HG03354 (cell line): ENCODE data around the gene CASZ1.

ENCODE experiments used
- ATAC-seq: cut with Tn5 transposase; IDR thresholded peaks from one replicate; pipeline ENCODE4 v1.9.1; 2021; ENCODE audit warnings: mild to moderate bottlenecking; ENCODE audit not compliant: unreplicated experiment, poor library complexity, severe bottlenecking

Gene CASZ1, protein sequence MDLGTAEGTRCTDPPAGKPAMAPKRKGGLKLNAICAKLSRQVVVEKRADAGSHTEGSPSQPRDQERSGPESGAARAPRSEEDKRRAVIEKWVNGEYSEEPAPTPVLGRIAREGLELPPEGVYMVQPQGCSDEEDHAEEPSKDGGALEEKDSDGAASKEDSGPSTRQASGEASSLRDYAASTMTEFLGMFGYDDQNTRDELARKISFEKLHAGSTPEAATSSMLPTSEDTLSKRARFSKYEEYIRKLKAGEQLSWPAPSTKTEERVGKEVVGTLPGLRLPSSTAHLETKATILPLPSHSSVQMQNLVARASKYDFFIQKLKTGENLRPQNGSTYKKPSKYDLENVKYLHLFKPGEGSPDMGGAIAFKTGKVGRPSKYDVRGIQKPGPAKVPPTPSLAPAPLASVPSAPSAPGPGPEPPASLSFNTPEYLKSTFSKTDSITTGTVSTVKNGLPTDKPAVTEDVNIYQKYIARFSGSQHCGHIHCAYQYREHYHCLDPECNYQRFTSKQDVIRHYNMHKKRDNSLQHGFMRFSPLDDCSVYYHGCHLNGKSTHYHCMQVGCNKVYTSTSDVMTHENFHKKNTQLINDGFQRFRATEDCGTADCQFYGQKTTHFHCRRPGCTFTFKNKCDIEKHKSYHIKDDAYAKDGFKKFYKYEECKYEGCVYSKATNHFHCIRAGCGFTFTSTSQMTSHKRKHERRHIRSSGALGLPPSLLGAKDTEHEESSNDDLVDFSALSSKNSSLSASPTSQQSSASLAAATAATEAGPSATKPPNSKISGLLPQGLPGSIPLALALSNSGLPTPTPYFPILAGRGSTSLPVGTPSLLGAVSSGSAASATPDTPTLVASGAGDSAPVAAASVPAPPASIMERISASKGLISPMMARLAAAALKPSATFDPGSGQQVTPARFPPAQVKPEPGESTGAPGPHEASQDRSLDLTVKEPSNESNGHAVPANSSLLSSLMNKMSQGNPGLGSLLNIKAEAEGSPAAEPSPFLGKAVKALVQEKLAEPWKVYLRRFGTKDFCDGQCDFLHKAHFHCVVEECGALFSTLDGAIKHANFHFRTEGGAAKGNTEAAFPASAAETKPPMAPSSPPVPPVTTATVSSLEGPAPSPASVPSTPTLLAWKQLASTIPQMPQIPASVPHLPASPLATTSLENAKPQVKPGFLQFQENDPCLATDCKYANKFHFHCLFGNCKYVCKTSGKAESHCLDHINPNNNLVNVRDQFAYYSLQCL (N-terminal part only)

DNA sequence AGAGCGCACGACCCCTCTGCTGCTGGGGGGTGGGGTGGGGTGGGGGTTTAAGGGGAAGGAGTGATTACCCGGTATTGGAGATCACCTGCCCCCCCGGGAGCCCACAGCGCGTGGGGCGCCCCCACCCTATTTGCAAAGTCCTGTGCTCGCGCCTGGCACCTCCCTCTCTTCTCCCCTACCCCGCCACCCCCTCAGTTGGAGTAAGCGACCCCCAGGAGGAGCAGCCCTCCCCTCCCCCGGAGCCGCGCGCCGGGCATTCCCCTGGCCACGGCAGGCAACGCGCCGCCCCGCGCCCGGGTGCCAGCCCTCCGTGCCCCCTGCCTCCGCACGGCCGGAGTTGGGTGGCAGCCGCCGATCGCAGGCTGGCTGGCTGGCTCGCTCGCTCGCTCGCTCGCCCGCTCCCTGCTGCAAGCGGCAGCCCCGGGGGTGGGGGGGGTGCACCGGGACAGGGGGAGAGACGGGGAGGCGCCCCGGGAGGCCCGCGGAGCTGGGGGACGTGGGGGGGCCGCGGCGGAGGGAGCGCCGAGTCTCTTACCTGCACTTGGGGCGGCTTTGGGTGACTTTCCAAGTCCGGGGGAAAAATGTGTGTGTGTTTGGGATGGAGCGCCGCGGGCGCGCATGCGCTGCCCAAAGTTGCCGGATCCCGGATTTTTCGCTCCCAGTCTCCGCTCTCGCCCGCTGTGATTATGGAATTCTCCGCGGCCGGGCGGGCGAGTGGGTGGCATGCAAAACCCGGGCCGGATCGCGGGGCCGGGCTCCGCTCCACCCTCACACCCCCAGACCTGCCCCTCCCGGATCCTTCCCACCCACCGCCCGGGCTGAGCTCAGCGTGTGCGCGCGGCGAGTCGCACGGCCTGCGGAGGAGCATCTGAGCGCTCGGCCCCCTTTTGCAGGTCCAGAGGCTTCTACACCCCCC, at the start of gene CASZ1:
TSS of gene CASZ1 (minus strand) at position 618 of the 916 bp plus-strand sequence. CDS start 102,757 bp downstream, outside the sequence.
- no peak for ATAC-seq

DNA sequence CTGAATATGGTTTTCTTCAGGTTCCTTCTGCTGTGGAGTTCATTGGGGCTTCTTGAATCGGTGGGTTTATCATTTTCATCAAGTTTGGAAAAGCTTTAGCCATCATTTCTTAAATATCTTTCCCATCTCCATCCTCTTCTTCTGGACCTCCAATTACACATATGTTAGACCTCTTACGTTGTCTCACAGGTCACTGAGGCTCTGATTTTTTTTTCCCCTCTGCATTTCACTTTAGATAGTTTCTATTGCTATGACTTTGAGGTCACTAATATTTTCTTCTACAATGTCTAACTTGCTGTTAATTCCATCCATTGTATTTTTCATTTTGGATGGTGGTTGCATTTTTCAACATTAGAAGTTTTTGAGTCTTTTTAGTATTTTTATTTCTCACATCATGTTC, 47.3 kb upstream of the CASZ1 start:
- no peak for ATAC-seq

DNA sequence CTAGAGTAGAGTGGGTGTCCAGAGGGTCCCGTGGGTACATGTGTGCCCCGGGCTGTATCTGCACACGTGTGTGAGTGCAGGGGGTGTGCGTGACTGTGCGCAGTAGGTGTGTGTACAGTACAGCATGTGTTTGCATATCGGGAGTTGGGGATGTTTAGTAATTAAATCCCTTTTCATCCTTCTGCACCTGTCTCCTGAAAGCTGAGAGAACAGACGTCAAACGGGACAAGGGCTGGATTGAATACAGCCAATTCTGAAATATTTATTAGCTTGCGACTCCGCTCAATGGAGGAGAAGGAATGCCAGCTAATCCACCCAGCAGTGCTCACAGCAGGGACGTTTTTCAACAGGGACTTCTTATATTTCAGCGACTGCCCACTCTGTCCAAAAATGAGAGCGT, 44.7 kb upstream of the CASZ1 start:
- ATAC-seq = no peak

DNA sequence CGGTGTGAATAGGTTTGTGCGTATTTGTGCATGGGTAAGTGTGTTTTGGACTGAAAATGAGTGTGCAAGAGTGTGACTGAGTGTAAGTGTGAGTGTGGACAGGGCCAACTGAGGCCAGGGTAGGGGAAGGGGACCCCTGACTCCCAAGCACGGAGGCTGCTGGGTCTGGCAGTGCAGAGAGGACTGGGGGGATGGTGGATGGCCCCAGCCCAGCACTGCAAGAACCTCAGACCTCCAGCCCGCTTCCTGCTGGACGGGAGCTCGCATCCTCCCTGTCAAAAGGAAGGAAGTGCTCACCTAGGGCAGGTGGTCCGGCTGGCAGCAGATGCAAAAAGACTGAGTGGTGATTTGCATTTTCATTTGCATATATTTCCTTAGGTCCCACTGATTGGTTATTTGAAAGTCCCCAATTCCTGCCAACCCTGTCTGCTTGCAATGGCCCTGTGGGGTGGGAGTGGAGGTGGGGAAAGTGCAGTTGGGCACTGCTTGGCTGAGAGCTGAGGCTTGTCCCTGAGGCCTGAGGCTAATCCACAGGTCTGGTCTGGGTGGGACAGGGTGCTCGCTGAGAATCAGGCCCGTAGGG, 42.8 kb upstream of the CASZ1 start:
- ATAC-seq = no peak

DNA sequence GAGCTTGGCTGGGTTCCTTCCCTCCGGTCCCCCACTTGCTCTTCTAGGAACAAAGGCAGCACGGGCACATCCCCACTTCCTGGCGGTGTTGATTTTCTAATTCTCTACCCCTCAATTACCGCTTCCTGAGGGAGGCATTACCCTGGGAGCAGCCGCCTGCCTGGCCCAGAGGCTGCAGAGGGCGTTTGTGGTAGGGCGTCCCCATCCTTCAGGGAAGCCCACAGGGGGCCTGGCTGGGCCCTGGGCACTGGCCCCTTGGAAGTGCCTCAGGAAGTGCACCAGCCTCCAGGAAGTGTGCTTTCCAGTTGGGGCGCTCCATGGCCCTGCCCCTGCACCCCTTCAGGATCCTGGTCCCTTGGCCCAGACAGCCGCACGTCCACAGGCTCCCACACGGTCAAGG, 42.1 kb upstream of the CASZ1 start:
- no peak for ATAC-seq

DNA sequence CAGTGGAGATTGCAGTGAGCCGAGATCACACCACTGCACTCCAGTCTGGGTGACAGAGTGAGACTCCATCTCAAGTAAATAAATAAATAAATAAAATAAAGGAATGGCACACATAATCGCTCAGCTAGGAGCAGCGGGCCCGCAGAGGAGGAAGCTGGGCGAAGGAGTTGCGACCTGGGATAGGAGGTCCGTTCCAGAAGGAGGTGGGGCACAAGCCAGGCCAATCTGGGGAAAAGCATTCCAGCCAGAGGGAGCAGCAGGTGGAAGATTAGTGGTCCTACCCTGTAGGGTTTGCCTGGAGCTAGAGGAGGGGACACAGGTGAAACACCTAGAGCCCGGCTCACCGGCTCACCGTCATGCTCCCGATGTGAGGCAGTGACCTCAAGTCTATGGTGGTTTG, 40.3 kb upstream of the CASZ1 start:
- ATAC-seq = no peak

DNA sequence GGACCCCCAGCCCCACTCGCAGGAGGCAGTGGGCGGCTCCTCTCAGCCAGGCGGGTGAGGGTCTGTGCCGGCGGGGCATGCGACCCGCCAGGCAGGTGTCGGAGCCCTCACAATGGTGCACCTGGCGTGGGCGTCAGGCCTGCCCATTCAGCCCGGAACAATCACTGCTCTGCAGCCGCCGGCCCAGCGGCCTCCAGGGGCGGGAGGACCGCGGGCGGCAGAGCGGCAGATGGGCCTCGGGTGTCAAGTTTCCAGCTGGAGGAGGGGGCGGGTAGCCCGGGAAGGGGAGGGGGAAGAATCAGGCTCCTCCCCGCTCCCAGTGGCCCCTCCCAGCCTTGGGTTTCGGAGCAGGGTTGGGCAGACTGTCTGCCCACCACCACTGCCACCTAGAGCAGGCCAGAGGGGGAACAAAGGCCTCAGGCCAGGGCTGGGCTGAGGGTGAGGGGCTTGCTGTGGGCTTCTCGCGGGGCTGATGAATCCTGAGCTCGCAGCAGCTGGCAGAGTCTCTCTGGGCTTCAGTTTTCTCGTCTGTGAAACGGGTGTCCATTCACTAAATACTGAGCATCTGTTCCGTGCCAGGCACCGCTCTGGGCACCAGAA, 39.5 kb upstream of the CASZ1 start:
- ATAC-seq = no peak

DNA sequence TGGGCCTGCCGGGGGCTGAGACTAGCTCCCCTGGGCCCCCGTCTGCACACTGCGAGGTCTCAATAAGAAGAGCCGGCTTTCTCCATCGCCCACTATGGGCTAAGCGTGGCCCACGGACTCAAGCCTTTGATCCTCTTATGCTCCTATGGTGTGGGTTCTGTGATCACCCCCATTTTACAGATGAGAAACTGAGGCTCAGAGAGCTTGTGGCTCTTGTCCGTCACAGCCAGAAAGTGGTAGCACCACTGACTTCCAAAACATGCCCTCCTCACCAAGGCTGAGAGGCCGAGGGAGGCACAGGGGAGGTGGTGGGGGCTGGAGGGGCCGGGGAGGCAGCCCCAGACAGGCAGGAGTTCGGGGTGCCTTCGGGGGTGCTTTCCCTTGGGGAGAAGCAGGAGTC, 39.0 kb upstream of the CASZ1 start:
- ATAC-seq = no peak

DNA sequence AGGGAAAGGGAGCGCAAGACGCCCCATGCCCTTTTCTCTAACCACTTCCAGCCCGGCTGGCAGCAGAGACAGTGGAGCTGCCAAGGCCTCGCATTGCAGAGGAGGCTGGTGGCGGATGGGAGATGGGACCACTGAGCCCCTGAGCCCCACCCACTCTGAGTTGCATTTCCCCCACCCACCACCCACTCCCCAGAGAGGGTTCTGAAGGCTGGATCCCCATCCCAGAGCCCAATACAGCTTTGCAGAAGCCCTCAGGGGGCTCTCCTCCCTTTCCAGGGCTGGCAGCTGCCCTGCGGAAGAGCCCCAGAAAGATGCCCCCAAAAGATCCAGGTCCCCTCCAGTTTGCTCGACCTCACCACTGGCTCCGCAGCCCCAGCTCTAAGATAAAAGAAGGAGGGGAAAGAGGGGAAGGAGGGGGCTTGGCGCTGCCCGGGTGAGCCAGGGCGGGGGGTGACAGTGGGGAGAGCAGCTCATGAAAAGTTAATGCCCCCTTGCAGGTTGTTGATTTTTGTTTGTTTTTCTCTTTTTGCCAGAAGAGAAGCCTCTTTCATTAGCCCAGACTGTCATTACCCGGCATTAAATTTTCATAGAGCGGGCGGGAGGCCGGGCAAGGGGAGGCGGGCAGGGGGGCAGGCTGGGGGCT, 38.4 kb upstream of the CASZ1 start:
- no peak for ATAC-seq

DNA sequence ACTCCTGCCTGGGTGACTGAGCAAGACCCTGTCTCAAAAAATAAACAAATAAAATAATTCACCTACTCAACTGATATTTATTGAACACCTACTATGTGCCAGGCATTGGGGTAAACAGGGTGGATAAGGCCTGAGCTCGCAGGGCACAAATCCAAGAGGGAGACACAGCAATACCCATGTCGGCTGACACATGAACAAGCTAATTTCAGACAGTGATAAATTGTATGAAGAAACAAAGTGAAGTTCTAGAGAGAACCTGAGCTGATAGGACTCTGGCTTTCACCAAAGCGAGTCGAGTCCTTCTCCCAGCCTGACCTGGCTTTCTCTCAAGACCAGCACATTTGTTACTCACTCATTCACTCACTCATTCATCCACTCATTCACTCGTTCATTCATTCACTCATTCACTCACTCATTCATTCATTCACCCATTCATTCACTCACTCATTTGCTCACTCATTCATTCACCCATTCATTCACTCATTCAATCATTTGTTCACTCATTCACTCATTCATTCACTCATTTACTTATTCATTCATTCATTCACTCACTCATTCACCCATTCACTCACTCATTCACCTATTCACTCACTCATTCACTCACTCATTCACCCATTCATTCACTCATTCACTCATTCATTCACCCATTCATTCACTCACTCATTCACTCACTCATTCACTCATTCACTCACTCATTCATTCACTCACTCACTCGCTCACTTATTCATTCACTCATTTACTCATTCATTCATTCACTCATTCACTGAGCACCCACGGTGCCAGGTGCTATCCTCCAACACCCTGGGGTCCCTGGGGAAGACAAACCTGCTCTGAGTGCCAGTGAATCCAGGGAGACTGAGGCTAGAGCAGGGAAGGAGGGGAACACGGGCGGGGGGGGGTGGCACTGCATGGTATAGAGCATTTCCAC, 37.4 kb upstream of the CASZ1 start:
- ATAC-seq = no peak

DNA sequence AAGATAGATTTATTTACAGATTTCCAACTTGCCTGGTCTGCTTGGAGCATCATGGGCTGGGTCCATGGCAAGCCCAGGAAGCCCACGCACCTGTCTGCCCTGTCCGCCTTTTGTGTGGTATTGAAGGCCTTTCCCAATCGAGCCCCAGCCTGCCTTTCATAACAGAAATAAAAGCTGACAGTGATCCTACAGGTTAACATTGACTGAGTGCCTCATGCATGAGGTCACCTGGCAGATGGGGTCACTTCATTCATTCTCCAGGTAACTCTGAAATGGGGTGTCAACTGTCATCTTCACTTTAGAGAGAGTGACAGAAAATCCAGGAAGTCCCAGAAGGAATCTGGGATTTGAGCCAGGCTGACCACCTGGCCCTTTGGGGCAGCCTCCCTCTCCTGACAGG, 36.3 kb upstream of the CASZ1 start:
- no peak for ATAC-seq

DNA sequence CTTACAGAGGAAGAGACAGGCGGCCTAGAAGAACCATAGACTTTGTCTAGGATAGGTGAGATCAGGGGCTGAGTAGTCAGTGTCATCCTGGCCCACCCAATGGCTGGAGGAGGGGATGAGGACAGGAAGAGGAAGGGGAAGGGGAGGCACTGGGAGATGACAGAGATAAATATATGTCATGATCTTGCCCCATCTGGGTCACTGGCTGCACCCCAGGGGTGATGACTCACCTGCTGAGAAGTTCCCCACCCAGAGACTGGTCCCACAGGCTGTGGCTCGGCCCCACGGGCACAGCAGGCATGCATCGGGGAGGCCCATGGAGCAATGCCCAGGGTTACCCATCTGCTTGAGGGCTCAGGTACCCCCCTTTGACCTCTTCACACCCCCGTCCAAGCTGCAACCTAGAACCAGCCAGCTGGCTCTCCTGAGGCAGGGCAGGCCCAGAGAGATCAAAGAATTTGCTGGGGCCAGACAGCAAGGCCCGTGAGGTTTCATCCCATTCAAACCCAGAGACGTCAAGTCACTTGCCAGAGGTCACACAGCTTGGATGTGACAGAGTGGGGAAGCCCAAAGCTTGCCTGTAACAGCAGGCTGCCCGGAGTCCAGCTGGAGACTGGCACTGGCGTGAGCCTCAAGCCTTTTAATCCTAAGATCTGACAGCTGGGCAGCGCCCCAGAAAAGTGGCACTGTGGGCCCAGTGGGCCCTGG, 34.7 kb upstream of the CASZ1 start:
- ATAC-seq = no peak

DNA sequence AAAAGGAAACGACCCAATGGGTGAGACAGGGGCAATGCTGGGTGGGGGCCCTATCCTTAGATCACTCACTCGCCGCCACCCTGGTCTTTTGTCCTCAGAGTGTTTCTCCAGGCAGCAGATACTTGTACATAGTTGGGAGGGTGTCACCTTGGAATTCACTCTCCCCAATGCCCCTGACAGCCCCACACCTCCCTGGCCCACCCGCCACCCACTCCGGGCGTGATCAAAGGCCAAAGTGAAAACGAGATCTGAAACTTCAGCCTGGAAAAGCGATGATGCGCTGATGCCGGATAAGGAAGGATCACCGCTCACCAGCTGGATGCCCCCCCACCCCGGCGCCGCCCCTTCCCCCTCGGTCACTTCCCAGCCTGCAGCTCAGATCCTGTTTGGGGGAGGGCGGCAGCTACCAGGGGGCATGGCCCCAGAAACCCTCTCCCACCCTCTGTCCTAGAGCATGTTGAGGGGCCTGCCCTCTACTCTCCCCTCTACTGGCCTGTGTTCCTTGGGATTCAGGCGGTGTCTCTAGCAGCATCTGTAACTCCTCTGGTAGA, 33.6 kb upstream of the CASZ1 start:
- no peak for ATAC-seq

DNA sequence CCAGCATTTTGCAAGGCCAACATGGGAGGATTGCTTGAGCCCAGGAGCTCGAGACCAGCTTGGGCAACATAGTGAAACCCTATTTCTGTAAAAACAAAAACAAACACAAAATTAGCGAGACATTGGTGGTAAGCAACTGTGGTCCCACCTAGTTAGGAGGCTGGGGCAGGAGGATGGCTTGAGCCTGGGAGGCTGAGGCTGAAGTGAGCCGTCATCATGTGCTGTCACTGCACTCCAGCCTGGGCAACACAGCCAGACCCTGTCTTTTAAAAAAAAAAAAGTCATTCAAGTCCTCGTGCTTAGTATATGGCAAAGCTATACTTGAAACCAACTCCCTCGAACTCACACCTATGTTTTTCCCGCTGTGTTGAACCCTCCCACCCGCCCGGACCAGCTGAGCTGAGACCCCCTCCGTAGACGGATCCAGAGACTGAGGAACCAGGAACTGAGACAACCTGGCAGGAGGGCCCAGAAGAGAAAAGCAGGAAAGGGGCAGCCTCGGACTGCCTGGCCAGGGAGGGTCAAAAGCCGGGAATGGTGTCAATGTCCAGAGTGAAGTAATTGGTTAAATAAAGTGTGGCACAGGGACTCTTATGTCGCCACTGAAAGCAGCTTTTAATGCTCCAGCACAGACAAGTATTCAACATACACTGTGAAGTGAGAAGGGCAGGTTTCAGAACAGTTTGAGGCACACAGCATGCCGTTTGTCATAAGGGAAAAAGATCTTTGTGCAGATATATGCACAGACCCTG, 32.8 kb upstream of the CASZ1 start:
- ATAC-seq = no peak
